Activated CD4-positive, CD25-positive, alpha-beta regulatory T cell treated with anti-CD3 and anti-CD28 coated beads, Interleukin-2, amount 50 U/mL, for 24 hours (primary cell): Measurements from ENCODE around the gene SGO2.
"Not testable (repeated sequence)": the region's sequence is repeated elsewhere in the genome, so short reads cannot be mapped to it uniquely, and the experiment has no call there.

Experiments
- ATAC-seq, 2 donors: fragments of 150-1000 bp; cut with Tn5 transposase; one replicate each; pipeline ENCODE4 v1.10.0; 2021; ENCODE audit warnings: mild to moderate bottlenecking in 1 of 2, moderate library complexity in 1 of 2

SGO2 gene

GRCh38 chr2:200595913-200596312 is 69.9 kb downstream of the SGO2 start:
- no peak for ATAC-seq

GRCh38 chr2:200596774-200597570 is 71.0 kb downstream of the SGO2 start:
- no peak for ATAC-seq

GRCh38 chr2:200599206-200599605 is 73.2 kb downstream of the SGO2 start:
- no peak for ATAC-seq

GRCh38 chr2:200600549-200601225 is 74.7 kb downstream of the SGO2 start:
- ATAC-seq: no peak

- ATAC-seq: no peak
Measured at GRCh38 chr2:200602584-200602983, 76.6 kb downstream of the SGO2 start.

GRCh38 chr2:200603972-200604371 is 78.0 kb downstream of the SGO2 start:
- ATAC-seq: no peak

DNA sequence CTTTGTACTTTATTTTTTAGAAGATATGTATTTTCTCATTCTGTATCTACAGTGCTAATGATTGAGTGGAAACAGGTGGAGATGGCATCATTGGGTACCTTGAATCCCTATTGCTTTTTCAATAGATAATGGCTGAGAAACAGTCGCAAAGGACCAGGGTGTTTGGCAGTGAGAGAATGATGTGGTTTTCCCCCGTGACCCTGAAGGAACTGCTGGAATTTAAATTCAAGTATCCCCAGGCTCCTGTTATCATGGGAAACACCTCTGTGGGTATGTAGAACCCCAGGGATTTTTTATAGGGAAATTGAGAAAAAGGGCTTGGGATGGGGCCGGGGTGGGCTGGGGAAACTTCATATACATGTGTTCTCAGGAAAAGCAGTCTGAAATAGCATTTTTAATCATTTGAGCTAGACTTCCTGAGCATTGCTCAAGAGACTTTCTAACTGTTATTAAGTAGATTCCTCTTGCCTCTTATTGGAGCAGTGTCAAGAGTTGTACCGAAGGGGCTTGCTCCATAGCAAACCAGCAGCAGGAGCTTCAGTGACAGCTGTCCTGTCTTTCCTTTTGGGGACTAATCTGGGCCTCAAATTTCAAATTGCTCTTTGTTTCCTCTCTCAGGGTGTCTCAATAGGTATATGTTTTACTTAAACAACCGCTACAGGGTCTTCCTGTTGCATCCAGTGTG is 78.7 kb downstream of the SGO2 start:
- no peak for ATAC-seq

DNA sequence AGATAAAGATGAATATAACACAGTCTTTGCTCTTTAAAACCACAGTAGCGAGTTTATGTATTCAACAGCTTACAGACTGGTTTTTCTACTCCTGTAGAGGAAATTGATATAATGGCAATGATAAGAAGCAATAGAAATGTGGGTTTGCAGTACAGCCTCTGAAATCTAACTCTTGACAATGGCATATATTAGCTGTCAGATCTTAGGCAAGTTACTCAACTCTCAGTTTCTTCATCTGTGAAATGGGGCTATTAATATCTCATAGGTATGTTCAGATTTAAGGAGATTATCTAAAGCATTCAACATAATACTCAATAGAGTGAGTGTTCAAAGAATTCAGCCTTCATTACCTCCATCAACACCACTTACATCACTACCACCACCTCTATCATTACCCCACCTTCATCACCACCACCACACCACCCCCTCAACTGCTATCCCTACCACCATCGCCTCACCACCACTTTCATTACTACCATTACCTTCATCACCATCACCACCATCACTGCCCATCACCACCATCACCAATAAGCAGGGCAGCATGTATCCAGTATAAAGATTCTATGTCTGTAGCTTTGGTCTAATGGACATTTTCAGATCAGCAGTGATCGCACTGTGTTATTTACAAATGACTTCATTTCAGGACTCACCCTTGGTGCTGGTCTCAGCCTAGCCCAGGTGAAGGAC is 82.5 kb downstream of the SGO2 start:
- ATAC-seq: no peak

DNA sequence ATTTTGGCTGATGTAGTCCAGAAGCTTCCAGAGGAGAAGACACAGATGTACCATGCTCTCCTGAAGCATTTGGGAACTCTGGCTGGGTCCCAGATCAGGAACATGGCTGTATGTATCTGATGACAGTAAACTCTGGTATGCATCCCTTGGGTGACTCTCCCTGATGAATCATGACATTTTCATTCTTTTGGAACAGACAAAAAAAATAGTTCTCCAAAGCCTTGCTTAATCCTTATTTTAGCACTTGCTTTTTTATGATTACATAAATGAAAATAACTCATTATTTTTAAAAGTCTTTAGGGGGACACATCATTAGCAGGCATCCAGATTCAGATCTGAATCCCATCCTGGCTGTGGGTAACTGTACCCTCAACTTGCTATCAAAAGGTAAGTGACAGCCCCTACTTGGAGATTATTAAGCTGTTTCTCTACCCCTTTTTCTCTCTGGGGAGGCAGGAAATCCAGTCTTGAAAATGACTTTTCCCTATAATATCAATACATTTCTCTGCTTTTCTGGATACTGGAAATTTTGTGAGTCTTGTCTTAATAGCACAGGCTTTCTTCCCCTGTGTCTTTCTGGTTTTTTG is 83.1 kb downstream of the SGO2 start:
- ATAC-seq: no peak

DNA sequence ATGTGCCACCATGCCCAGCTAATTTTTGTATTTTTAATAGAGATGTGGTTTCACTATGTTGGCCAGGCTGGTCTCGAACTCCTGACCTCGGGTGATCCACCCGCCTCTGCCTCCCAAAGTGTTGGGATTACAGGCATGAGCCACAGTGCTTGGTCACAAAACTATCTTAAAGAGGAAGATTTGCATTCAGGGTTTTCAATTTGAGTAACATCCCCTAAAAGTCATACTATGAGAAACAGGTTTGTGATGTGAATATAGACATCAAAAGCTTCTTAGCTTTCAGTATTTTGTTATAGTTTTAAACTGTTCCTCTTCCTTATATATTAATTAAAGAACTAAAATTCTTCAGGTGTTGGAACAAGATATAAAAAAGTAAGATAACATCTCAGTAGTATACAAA is 84.2 kb downstream of the SGO2 start:
- ATAC-seq: not testable (repeated sequence)

DNA sequence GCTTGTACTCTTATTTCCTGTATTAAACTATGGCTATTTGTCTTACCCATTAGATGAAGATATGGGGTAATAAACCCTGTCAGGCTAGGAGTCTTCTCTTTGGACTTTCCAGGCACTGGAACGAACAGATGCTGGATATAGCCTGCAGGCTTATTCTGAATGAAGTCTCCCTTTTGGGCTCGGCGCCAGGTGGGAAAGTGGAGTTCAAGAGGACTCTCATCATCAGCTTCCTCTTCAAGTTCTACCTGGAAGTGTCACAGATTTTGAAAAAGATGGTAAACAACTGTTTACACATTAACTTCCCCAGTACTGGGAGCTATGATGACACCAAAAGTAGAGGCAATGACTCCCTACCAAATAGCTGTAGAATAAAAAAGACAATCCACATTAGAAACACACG is 87.7 kb downstream of the SGO2 start:
- no peak for ATAC-seq

DNA sequence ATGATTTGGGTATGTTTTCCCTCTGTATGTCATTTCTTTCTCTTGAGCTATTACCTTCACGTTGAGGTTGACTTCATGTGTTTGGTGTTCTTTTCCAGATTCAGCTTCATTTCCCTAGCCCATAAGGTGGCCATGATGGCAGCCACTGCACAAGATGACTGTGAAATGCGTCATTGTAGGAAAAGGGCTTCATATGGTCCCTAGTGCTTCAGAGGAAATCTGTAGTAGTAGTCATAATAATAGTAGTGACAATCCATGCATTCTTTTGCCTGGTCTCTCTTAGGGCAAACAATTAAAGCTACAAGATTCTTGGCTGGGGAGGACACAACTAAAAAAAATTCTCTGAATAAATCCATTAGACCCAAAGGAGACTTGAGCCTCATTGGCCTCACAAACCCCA is 88.2 kb downstream of the SGO2 start:
- no peak for ATAC-seq

- no peak for ATAC-seq
Measured at GRCh38 chr2:200615247-200615646, 89.2 kb downstream of the SGO2 start.

GRCh38 chr2:200616193-200616592 is 90.2 kb downstream of the SGO2 start:
- no peak for ATAC-seq

DNA sequence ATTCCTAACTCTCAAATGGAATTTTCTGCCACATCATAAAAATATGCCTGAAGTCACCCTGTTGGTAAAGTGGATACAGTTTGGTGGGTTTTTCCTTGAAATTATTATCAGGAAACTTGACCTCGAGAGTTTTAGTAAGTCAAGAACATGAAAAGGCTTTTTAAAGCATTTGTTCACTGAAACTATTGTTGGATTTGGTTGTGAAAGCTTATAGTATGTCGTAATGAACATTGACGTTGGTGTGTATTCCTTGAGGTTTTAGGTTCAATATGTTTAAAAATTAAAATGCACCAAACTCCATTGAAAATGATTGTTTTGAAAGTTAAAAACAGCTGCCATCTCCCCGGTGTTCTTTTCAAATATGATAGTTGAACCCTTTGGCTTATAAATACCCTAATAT is 90.6 kb downstream of the SGO2 start:
- ATAC-seq: no peak

- no peak for ATAC-seq
Measured at GRCh38 chr2:200617156-200618053, 91.4 kb downstream of the SGO2 start.

- ATAC-seq: no peak
Measured at GRCh38 chr2:200618054-200618419, 92.0 kb downstream of the SGO2 start.

- no peak for ATAC-seq
Measured at GRCh38 chr2:200618590-200619021, 92.6 kb downstream of the SGO2 start.

GRCh38 chr2:200619279-200619678 is 93.3 kb downstream of the SGO2 start:
- ATAC-seq: no peak

GRCh38 chr2:200620606-200621390 is 94.8 kb downstream of the SGO2 start:
- no peak for ATAC-seq

DNA sequence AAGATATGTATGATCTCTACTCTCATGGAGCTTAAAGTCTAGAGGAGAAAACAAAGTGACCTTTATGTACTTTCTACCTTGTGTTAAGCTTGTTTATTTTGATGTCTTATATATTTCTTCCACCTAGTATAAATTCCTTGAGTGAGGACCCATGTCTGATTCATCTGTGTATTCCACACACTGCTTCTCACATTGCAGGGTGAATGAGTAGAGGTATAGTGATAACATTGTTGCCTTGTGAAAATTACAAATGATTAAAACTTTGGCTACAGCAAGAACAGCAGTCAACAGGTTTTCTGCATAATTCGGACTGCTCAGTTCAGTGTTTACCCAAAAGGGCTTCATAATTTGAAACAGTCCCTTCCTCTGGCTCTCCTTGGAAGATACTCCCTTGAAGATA is 96.1 kb downstream of the SGO2 start:
- ATAC-seq: no peak
